Activated CD4-positive, alpha-beta T cell treated with anti-CD3 and anti-CD28 coated beads for 24 hours (primary cell): Measurements from ENCODE around the gene MYH10.
"Not testable (repeated sequence)": the region's sequence is repeated elsewhere in the genome, so short reads cannot be mapped to it uniquely, and the experiment has no call there.

Experiments
- DNase-seq, 2 donors: peaks; one replicate each; pipeline ENCODE4 v3.0.0-alpha.2; 2020; ENCODE audit warnings: low read depth in 2 of 2

The MYH10 gene

GRCh38 chr17:8556074-8556473 lies 74.5 kb downstream of the MYH10 start:
- no peak for DNase-seq

- no peak for DNase-seq
These were observed 75.5 kb downstream of the MYH10 start for GRCh38 chr17:8555062-8555461.

DNA sequence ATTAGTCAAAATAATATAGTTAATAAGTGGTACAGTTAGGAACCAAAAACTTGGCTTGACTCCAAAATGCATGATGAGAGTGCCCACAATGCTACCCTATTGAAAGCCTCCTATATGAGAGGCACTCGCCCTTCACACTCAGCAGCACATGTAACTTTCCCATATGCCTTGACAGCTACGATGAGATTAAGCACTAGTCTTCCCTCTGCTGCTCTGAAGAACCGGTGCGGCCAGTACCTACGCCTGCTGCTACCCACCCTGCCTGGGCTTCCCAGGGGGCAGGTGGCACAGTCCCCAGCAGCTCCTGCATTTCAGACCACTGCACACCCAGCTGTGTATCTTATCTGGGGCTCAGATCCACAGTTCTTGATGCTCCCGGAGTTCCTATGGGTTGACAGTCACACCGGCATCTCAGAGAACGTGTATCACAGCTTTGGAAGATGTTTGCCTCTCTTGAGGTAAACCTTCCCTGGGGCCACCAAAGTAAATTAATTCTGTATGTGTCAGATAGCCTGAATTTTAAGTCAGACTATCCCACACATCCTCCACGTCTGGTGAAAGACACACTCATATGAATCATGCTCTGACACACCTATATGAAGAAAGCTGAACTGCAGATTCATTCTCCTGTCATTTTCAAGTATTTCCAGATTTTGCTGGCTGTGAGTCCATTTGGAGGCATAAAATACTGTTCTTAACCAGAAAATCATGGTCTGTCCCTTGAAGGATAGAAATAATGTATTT lies 77.8 kb downstream of the MYH10 start:
- no peak for DNase-seq

GRCh38 chr17:8542599-8543502 lies 87.7 kb downstream of the MYH10 start:
- DNase-seq = no peak

GRCh38 chr17:8539976-8540375 lies 90.5 kb downstream of the MYH10 start:
- DNase-seq = not testable (repeated sequence)

GRCh38 chr17:8537734-8538133 lies 92.8 kb downstream of the MYH10 start:
- no peak for DNase-seq

DNA sequence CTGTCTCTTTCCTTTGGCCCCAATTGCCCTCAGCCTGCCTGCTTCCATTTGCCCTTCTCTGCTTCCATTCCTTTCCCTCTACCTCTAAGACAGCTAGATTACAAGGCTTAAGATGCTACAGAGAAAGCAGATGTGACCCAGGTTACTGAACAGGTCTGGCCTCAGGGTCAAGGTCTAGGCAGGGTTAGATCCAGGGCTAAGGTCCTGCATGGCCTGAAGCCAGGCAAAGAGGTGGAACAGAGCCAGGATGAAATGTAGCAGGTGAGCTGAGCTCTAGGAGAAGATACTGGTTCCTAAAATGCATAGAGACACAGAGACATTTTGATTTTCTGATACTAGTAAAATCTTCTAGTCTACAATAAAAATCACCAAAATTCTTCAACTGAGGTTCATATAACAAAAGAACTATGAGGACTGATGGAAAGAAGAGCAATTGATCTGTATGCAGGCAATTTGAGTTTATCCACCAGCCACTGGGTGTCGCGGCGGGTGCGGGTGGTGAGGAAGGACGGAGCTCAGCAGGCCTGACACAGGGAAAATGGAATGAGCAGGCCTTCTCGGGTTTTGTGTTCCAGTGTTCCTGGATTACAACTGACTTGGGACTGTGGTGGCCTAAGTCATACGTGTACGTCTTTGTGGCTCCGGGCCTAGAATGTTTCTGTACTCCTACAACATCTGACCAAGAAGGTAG lies 95.9 kb downstream of the MYH10 start:
- no peak for DNase-seq

DNA sequence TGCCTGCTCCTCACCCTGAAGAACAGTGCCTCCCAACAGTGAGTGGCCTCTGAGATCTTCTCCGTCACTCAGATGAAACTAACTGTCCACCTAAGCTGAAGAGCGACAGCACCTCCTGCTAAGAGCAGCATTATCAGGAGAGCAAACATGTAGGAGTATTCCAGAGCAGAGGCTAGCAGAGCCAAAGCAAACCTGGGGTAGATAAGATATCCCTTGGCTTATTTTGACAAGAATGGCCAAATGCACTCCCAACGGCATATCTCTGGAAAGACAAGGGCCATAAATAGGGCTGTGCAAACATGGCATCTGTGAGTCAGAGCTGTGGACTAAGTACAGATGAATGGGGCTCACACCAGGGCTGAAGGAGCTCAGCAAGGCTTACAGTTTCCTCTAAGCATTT lies 98.5 kb downstream of the MYH10 start:
- no peak for DNase-seq

GRCh38 chr17:8522577-8522976 lies 107.9 kb downstream of the MYH10 start:
- DNase-seq = no peak

DNA sequence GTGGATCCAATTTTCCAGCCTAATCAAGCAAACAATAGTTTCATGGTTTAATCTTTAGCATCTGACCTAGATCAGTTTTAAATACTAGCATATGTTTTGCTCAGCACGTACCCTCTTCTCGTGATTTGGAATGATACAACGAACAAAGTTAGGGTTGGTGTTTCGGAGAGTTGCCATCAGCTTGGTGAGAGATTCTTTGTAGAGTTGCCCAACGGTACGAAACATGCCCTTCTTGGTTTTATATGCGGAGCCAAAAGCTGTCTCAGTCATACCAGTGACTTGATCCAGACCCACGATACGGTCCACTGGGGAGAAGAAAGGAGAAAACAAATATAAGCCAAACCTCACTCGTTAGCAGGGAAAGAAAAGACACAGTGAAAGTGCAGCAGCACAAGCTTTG lies 109.5 kb downstream of the MYH10 start:
- no peak for DNase-seq

GRCh38 chr17:8518850-8519249 lies 111.7 kb downstream of the MYH10 start:
- no peak for DNase-seq

- no peak for DNase-seq
These were observed 112.2 kb downstream of the MYH10 start for GRCh38 chr17:8518326-8518725.

GRCh38 chr17:8514801-8515200 lies 115.7 kb downstream of the MYH10 start:
- DNase-seq = no peak

DNA sequence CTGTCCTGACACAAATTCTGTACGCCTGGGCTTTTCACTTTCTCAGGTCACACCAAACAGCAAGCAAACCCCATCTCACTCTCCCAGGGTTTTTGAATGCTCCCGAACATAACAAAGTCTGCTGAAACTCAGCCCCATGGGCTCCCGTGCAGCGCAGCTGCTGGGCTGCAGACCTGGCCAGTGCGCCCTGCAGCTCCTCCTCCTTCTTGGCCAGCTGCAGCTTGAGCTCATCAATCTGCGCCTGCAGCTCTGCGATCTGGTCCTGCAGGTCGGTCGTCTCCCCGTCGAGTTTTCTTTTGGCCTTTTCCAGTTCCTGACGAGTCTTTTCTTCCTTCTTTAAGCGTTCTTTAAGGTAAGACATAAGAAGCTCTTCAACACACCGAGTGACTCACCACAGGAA lies 124.4 kb downstream of the MYH10 start:
- DNase-seq = no peak

GRCh38 chr17:8504460-8505207 lies 125.9 kb downstream of the MYH10 start:
- DNase-seq = no peak

DNA sequence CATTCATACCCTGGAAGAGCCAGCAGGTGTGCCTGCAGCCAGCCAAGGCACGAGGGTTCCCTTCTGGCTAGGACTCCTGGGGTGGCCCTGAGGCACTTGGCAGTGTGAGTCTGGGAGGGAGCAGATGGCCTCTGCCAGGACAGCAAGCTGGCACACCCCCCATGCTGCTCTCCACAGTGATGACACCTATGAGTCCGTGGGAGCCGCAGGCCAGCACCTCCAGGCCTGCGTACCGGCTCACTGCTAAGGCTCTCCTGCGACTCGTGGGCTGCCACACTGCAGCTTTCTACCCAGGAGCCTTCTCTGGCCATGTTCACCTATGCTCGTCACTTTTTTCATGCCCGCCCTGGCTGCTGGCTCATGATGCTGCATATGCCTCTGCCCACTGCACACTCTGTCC lies 126.7 kb downstream of the MYH10 start:
- no peak for DNase-seq

DNA sequence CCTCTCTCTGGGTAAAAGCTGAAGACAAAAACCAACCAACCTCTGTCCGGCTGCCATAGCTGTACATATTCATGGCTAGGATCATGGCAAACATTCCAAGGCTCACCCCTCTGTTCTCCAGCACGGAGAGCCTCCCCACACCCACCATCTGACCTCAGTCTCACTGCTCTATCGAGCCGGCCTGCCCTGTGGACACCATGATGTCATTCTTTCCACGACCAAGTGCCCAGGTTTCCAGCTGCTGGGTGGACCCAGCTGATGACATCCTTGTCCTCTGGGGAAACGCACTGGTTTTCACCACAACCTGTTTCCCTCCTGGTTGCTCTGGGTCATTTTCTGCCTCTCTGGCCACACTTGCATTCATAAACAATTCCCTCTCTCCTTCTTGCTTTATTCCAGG lies 127.2 kb downstream of the MYH10 start:
- no peak for DNase-seq

DNA sequence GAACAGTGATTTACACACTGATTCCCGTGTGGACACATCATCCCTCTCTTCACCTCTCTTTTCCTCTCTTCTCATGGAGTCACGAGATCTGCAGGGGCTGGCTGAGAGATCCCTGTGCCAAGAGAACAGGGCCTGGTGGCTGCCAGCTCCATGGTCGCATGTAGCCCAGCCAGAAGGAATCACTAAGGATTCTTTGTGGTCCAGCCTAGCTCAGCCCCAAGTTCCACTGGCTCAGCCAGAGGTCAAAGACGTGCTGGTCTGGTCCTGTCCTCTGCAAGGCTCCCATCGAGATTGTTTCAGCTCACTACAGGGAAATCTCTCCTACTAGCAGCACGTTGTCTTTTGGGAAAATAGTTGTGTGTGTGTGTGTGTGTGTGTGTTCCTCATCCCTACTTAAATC lies 128.4 kb downstream of the MYH10 start:
- DNase-seq = no peak

DNA sequence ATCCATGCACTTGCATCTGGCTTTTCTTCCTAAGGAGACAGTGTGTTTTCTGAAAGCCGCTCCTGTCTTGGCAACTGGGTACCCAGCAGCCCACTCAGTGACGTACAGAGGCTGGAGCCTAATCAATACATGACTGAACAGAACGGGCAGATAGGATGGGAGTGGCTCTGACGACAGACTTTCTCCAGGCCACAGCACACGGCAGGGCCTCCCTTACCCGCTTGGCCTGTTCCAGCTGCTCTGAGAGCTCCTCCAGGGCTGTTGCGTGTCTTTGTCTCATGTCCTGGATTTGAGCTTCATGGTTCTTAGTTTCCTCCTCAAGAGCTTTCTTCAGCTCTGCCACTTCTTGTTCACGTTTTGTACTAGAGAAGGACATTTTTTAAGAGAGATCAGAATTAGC lies 129.9 kb downstream of the MYH10 start:
- no peak for DNase-seq

DNA sequence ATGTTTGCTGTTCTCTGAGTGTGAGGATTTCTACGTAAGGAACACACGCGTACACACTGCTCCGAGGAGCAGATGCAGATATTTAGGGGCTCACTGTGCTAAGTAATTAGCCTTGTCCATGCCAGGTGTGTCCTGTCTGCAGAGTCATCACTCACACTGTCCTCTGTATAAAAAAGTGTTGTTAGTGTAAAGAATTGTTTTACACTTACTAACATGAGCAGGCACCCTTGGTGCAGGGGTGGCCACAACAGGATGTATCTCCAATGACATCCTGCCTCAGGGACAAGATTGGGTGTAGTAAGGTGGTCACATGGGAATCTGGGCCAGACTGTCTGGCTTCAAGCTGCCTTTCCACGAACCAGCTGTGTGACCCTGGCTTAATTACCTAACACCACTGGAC lies 130.9 kb downstream of the MYH10 start:
- DNase-seq = no peak

DNA sequence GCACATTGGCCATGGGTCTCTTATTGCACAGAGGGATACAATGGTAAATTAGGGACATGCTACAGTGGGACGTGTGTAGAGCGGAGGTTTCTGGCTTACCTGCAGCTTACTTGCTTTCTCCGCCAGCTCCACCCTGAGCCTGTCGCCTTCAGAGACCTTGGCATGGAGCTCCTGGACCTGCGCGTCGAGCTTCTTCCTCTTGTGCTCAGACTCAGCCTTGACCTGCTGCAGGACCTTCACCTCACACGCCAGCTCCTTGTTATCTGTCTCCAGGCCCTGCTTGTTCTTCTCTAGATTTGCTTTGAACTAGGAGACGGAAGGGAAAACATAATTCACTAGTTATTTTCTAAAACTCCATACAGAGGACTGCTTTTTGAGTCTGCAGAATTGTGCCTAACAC lies 131.4 kb downstream of the MYH10 start:
- no peak for DNase-seq

DNA sequence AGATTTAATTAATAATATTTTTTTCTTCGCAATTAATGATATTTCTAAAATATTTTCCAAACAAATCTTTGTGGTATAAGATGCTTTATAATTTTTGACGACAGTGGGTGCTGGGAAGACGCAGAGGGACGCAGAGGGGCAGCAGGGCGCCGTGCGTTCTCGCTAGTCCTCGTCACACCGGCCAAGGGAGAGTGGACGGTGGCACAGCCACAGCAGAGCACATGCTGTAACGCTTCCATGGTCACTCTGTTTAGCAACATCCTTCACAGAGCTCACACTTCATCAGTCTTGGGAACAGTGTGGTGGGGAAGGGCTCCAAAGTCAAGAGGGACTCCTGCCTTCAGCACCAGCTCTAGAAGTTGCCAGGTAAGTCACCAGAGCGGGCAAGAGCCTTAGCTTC lies 134.4 kb downstream of the MYH10 start:
- DNase-seq = no peak
